HEK293T (cell line): Measurements from ENCODE around the gene PLEKHA7.

Source experiments
- ARNT ChIP-seq: fragments of 450-650 bp; IDR thresholded peaks from 2 replicates; pipeline ENCODE4 v1.6.1; 2017; ENCODE audit warnings: mild to moderate bottlenecking
- BHLHE40 ChIP-seq: fragments of 450-650 bp; IDR thresholded peaks from 2 replicates; pipeline ENCODE4 v1.6.1; 2016; ENCODE audit warnings: mild to moderate bottlenecking, moderate library complexity, borderline replicate concordance
- ELF4 ChIP-seq: fragments of 450-650 bp; IDR thresholded peaks from 2 replicates; pipeline ENCODE4 v1.6.1; 2017; ENCODE audit warnings: antibody characterized with exemption
- FOXA1 ChIP-seq: fragments of 450-650 bp; IDR thresholded peaks from 2 replicates; pipeline ENCODE4 v1.6.1; 2016; ENCODE audit warnings: mild to moderate bottlenecking
- FOXM1 ChIP-seq: fragments of 450-650 bp; IDR thresholded peaks from 2 replicates; pipeline ENCODE4 v1.6.1; 2017; ENCODE audit warnings: mild to moderate bottlenecking, borderline replicate concordance
- SP1 ChIP-seq: fragments of 450-650 bp; IDR thresholded peaks from 2 replicates; pipeline ENCODE4 v1.6.1; 2017
- TARDBP ChIP-seq: fragments of 450-650 bp; IDR thresholded peaks from 2 replicates; pipeline ENCODE4 v1.6.1; 2016
- ZNF384 ChIP-seq: fragments of 450-650 bp; IDR thresholded peaks from 2 replicates; pipeline ENCODE4 v1.6.1; 2016

DNA sequence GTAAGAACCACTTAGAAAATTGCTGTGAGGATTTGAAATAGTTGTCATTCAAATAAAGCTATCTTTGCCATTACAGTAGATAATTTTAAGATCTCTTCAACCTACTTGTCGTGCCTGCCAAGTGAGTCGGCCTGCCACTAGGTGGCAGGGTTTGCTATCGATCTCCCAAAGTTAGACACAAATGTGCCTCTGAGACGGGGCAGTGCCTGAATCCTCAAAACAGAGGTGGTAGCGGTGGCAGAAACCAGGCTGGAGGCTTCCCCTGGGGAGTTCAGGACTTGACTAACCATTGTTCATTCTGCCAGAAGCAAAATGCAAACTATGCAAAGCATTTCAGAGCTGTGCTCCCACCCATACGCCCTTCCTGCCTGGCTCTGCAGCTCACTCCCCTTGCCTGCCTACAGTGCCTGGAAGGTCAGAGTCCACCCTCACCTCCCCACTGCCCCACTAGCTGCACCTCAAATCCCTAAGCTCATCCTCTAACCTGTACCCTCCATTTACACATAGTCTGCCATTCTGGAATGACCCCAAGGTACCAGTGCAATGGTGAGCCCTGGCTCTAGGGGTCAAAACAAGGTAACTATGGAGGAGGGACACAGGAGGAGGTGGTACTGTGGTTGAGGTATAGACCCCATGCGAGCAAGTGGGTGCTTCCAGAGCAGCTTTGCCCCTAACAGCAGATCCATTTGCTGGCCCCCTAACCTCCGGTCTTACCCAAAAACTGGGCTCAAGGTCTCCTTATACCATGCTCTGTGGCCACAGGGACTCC is 193.7 kb downstream of the PLEKHA7 start:
- no peak for TF ChIP-seq BHLHE40
- no peak for TF ChIP-seq SP1
- no peak for TF ChIP-seq TARDBP
- TF ChIP-seq FOXA1 = no peak
- no peak for TF ChIP-seq ARNT
- TF ChIP-seq FOXM1 = no peak
- no peak for TF ChIP-seq ZNF384
- TF ChIP-seq ELF4 = no peak
